B cell (primary cell): ENCODE results near the gene MRPL23. TPM values are rescaled to one million over a fixed set of nuclear protein-coding genes. Genes with fewer than 3 reads are reported as not detected.

Experiments used
- ATAC-seq: fragments of 200-7000 bp; cut with Tn5 transposase; one replicate; pipeline ENCODE4 v1.10.0; 2021; ENCODE audit warnings: low read depth, mild to moderate bottlenecking, moderate number of reproducible peaks, moderate library complexity
- CTCF ChIA-PET: fragments of 350-600 bp; sonication (Branson Sonifier 250); formaldehyde crosslinking; loops from one replicate; lab custom pipeline; 2021; ENCODE audit warnings: antibody characterized with exemption, inconsistent platforms; lab: Charles Lee
- POLR2A ChIA-PET: fragments of 350-600 bp; sonication (Branson Sonifier 250); formaldehyde crosslinking; loops from one replicate; lab custom pipeline; 2021; ENCODE audit warnings: antibody characterized with exemption; lab: Charles Lee
- DNase-seq: peaks from one replicate; pipeline ENCODE4 v3.0.0; 2013
- H2AFZ ChIP-seq: 2 replicates; pipeline ENCODE4 v1.6.1; 2012; ENCODE audit warnings: mild to moderate bottlenecking, low read depth, low read length; ENCODE audit not compliant: insufficient read depth, poor library complexity, severe bottlenecking
- H3K27ac ChIP-seq, 2 donors: 1 replicate in 1 of 2; 2 replicates in 1 of 2; pipeline ENCODE4 v1.5.1; 2012 to 2013; ENCODE audit warnings: low read length in 2 of 2, mild to moderate bottlenecking in 2 of 2, moderate library complexity in 1 of 2
- H3K27me3 ChIP-seq, 4 experiments: fragments of 200-600 bp in 1 of 4; sonication (generic) in 1 of 4; replicated peaks in 1 of 4; 1 replicate in 2 of 4; 2 replicates in 2 of 4; pipeline versions ENCODE4 v1.6.1 to v1.7.0; 2013 to 2016; ENCODE audit warnings: low read length in 3 of 4, mild to moderate bottlenecking in 2 of 4, mixed read lengths in 1 of 4, moderate library complexity in 1 of 4; ENCODE audit not compliant: insufficient read depth in 4 of 4, control insufficient read depth in 3 of 4; ENCODE audit errors: control extremely low read depth in 1 of 4
- H3K36me3 ChIP-seq, 2 experiments: replicated peaks in 1 of 2; 1 replicate in 1 of 2; 2 replicates in 1 of 2; pipeline versions ENCODE4 v1.6.1 to v1.7.1; 2013; ENCODE audit warnings: low read length in 1 of 2; ENCODE audit not compliant: insufficient read depth in 2 of 2, control insufficient read depth in 1 of 2; ENCODE audit errors: control extremely low read depth in 1 of 2, extremely low read depth in 1 of 2
- H3K4me1 ChIP-seq, 2 donors: fragments of 200-600 bp in 1 of 2; sonication (generic) in 1 of 2; 1 replicate in 1 of 2; 2 replicates in 1 of 2; pipeline versions ENCODE4 v1.5.1 to v1.6.1; 2013 to 2017; ENCODE audit warnings: low read length in 2 of 2; ENCODE audit not compliant: control insufficient read depth in 2 of 2, insufficient read depth in 2 of 2
- H3K4me2 ChIP-seq: replicated peaks from 2 replicates; pipeline ENCODE3; 2012; ENCODE audit warnings: mild to moderate bottlenecking, low read depth, low read length; ENCODE audit not compliant: poor library complexity, severe bottlenecking
- H3K4me3 ChIP-seq, 5 experiments: fragments of 200-600 bp in 1 of 5; sonication (generic) in 1 of 5; 1 replicate in 3 of 5; 2 replicates in 2 of 5; pipeline versions ENCODE4 v1.5.1 to v1.7.0; 2011 to 2016; ENCODE audit warnings: low read length in 4 of 5, mild to moderate bottlenecking in 4 of 5, low read depth in 2 of 5, control low read depth in 1 of 5, moderate library complexity in 1 of 5; ENCODE audit not compliant: insufficient read depth in 1 of 5; ENCODE audit errors: control extremely low read depth in 1 of 5, extremely low read depth in 1 of 5
- H3K79me2 ChIP-seq: fragments of 200-600 bp; sonication (generic); one replicate; pipeline ENCODE4 v1.6.0; 2016; ENCODE audit warnings: low read length; ENCODE audit not compliant: control insufficient read depth, insufficient read depth
- H3K9ac ChIP-seq: fragments of 200-600 bp; sonication (generic); 2 replicates; pipeline ENCODE4 v1.6.1; 2017; ENCODE audit warnings: mild to moderate bottlenecking, low read length, moderate library complexity
- H3K9me3 ChIP-seq, 3 donors: one replicate each; pipeline versions ENCODE4 v1.6.1 to v1.7.1; 2013; ENCODE audit warnings: low read length in 2 of 3; ENCODE audit not compliant: control insufficient read depth in 2 of 3, insufficient read depth in 1 of 3; ENCODE audit errors: control extremely low read depth in 1 of 3
- H4K20me1 ChIP-seq: 2 replicates; pipeline ENCODE4 v1.6.0; 2012; ENCODE audit warnings: mild to moderate bottlenecking, low read length; ENCODE audit not compliant: insufficient read depth, control insufficient read depth, poor library complexity, severe bottlenecking
- H3K27ac Mint-ChIP-seq: one replicate; pipeline ENCODE4 v1.8.0; 2021; ENCODE audit warnings: mixed read lengths
- H3K27me3 Mint-ChIP-seq: one replicate; pipeline ENCODE4 v1.8.0; 2021; ENCODE audit warnings: mixed read lengths
- H3K4me1 Mint-ChIP-seq: one replicate; pipeline ENCODE4 v1.8.0; 2021; ENCODE audit warnings: mixed read lengths
- H3K4me3 Mint-ChIP-seq: one replicate; pipeline ENCODE4 v1.8.0; 2021; ENCODE audit warnings: mixed read lengths
- H3K9me3 Mint-ChIP-seq: one replicate; pipeline ENCODE4 v1.8.0; 2022; ENCODE audit warnings: mixed read lengths; ENCODE audit not compliant: insufficient read depth
- CTCF ChIP-seq: fragments of 200-600 bp; IDR thresholded peaks from one replicate; pipeline ENCODE4 v1.8.0; 2022; ENCODE audit warnings: antibody characterized with exemption, mild to moderate bottlenecking
- EZH2 ChIP-seq: IDR thresholded peaks from 2 replicates; pipeline ENCODE4 v1.6.1; 2012; ENCODE audit warnings: borderline replicate concordance, low read depth, mild to moderate bottlenecking, moderate library complexity, low read length; ENCODE audit not compliant: insufficient read depth, poor library complexity, severe bottlenecking
- WGBS: methylation state at CpG from one replicate; pipeline ENCODE4 v1.1.5; 2013; ENCODE audit warnings: missing lambda C conversion rate; ENCODE audit not compliant: insufficient coverage; 5-methylcytosine and 5-hydroxymethylcytosine counted together
- intact Hi-C: fragments of 100-400 bp; cut with micrococcal nuclease; formaldehyde crosslinking; loops from one replicate; pipeline ENCODE4 v1.10.0; 2022
- polyA plus RNA-seq: library from polyadenylated mRNA; depleted of rRNA; stranded (reverse); fragments of >200 nt; gene quantifications from 2 replicates; pipeline ENCODE4 v1.2.3, GENCODE V29; 2012
- total RNA-seq, 2 donors: library from RNA; stranded (reverse); fragments of 120-200 nt in 1 of 2; gene quantifications; 1 replicate in 1 of 2; 2 replicates in 1 of 2; pipeline versions ENCODE4 v1.2.3 to v1.2.4, GENCODE V29; 2013 to 2022

MRPL23 gene
- total and polyA plus RNA-seq, 2 donors (not counting 1 experiment from before 2014, with no cell fraction given) = 47.8 to 63.2 TPM

- ChIA-PET POLR2A (no interaction called here), CTCF (no interaction called here)
- no peak overlapping the region for H3K27ac Mint-ChIP-seq
- no peak for DNase-seq
- 76% methylated on average over 40 of the region's 41 CpGs for WGBS
- no peak overlapping the region for H3K4me2 ChIP-seq
- H4K20me1 ChIP-seq = no peaks in the 10 kb centered on the region
- no peak overlapping the region for H3K4me3 ChIP-seq
- no peak for ATAC-seq
- no peaks in the 10 kb centered on the region for H3K36me3 ChIP-seq
- TF ChIP-seq CTCF (no peak), EZH2 (no peak)
- intact Hi-C loops = no loop called here
- no peak overlapping the region for H3K9ac ChIP-seq
- peaks cover 0 to 24% (median 4%) of the 10 kb centered on the region in 4 experiments for H3K27me3 ChIP-seq
- no peaks in the 10 kb centered on the region for H3K9me3 Mint-ChIP-seq
- no peak overlapping the region for H3K4me3 Mint-ChIP-seq
- H3K79me2 ChIP-seq = no peaks in the 10 kb centered on the region
- peaks cover 21% of the 10 kb centered on the region for H3K27me3 Mint-ChIP-seq
- H3K9me3 ChIP-seq = no peaks in the 10 kb centered on the region
- H3K4me1 ChIP-seq = no peaks in the 10 kb centered on the region
- H2AFZ ChIP-seq = no peak overlapping the region
- H3K4me1 Mint-ChIP-seq = no peaks in the 10 kb centered on the region
- no peak overlapping the region for H3K27ac ChIP-seq
Observed at GRCh38 chr11:1926156-1927025, 20.7 kb upstream of the MRPL23 start.
